ENCODE data around the gene PLPPR3.
"Not testable (repeated sequence)": the region's sequence is repeated elsewhere in the genome, so short reads cannot be mapped to it uniquely, and the experiment has no call there.

The PLPPR3 gene

DNA sequence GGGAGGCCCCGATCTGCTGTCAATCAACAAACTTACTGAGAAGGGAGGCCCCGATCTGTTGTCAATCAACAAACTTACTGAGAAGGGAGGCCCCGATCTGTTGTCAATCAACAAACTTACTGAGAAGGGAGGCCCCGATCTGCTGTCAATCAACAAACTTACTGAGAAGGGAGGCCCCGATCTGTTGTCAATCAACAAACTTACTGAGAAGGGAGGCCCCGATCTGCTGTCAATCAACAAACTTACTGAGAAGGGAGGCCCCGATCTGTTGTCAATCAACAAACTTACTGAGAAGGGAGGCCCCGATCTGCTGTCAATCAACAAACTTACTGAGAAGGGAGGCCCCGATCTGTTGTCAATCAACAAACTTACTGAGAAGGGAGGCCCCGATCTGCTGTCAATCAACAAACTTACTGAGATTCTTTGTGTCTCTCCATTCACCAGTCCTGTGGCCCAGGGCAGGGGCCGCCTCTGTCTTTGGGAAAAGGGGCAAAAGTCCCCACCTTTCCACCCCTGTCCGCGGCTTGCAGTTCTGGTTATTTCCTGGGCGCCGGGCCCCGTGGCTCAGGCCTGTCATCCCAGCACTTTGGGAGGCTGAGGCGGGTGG, 32.0 kb upstream of the PLPPR3 start:
- in situ Hi-C loops (cut with MboI; ENCODE audit: low sequenced_read_pairs) = not testable (repeated sequence)

DNA sequence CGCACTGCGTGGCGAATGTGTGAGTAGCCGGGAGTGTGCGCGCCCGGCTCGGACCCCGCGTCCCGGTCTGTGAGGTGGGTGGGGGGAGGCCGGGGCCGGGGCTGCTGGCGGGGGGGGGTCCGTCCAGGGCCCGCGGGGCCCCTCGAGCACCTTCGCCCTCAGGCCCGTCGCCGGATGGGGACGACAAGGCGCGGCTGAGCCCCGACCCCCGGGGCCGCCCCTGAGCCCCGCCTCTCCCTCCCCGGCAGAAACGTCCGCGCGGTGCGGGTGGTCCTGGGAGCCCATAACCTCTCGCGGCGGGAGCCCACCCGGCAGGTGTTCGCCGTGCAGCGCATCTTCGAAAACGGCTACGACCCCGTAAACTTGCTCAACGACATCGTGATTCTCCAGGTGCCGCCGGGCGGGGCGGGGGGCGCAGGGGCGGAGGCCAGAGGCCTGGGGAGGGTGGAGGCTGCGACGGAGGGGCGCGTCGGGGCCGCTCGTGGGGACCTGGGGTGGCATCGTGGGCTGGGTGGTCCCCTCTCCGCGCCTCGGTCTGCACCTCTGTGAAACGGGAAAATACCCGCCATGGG, 31.3 kb upstream of the PLPPR3 start:
- in situ Hi-C loops (cut with MboI; ENCODE audit: low sequenced_read_pairs) = no loop called here

DNA sequence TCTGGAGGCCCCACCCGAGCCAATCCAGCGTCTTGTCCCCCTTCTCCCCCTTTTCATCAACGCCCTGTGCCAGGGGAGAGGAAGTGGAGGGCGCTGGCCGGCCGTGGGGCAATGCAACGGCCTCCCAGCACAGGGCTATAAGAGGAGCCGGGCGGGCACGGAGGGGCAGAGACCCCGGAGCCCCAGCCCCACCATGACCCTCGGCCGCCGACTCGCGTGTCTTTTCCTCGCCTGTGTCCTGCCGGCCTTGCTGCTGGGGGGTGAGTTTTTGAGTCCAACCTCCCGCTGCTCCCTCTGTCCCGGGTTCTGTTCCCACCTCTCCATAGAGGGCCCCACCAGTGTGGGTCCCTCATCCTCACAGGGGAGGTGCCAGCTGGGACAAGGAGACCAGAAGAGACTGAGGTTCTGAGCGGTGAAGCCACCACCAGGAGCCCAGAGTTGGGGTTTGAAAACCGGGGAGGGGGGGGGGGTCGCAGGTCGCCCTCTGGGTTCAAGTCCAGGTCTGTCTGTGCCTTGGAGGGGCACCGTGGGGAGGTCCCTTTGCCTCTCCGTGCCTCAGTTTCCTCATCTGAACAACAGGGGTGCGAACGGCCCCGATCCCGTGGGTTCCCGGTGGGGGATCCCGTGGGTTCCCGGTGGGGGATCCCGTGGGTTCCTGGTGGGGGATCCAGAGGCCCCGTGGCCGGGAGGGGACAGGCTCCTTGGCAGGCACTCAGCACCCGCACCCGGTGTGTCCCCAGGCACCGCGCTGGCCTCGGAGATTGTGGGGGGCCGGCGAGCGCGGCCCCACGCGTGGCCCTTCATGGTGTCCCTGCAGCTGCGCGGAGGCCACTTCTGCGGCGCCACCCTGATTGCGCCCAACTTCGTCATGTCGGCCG, 30.6 kb upstream of the PLPPR3 start, which contains the start of gene ELANE:
Gene ELANE (plus strand): TSS at position 168 of the 878 bp plus-strand sequence. CDS start 26 bp downstream, at position 194.
- in situ Hi-C loops (cut with MboI; ENCODE audit: low sequenced_read_pairs) = no loop called here

DNA sequence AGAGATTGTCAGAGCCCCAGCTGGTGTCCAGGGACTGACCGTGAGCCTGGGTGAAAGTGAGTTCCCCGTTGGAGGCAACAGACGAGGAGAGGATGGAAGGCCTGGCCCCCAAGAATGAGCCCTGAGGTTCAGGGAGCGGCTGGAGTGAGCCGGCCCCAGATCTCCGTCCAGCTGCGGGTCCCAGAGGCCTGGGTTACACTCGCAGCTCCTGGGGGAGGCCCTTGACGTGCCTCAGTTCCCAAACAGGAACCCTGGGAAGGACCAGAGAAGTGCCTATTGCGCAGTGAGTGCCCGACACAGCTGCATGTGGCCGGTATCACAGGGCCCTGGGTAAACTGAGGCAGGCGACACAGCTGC, 29.2 kb upstream of the PLPPR3 start:
- in situ Hi-C loops (cut with MboI; ENCODE audit: low sequenced_read_pairs) = no loop called here

DNA sequence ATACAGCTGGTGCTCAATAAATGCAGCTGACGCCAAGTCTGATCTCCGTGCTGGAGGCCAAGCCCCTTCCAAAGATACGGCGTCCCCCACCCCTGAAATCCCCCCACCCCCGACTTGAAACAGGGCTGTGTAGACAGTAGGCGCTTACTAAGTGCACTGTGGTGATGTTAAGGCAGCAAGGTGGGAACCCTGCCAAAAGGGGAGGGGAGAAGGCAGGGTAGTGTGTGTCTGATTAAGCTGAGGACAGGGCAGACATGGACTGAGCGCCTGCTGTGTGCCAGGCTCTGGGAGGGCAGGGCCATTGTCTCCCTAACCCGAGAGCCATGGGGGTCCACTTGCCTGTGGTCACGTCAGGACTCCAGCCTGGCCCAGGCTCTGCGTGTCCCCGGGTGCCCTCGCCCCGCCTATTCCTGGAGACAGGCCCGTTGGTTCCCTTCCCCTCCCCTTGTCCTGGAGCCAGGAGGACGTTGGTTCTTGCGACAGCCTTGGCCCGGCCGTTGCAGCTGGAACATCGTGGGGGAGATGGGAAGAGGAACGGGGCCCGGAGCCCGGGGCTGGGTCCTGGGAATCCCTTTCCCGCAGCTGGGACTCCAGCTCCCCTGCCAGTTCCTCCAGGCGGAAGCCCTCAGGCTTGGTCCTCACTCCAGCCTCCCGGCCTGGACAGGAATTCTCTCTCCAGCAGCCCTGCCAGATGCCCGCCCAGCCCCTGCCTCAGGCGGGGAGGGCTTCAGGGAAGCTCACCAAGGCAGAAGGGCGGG, 28.6 kb upstream of the PLPPR3 start:
- in situ Hi-C loops (cut with MboI; ENCODE audit: low sequenced_read_pairs) = no loop called here

DNA sequence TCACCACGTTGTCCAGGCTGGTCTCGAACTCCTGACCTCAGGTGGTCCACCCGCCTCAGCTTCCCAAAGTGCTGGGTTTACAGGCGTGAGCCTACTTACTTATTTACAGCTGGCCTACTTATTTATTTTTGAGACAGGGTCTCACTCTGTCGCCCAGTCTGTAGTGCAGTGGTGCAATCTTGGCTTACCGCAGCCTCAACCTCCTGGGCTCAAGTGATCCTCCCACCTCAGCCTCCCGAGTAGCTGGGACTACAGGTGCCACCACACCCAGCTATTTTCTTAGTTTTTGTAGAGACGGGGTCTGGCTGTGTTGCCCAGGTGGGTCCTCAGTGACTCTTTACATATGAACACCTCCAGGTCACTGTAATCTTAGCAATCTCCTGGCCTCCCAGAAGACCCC, 27.4 kb upstream of the PLPPR3 start:
- in situ Hi-C loops (cut with MboI; ENCODE audit: low sequenced_read_pairs) = not testable (repeated sequence)

DNA sequence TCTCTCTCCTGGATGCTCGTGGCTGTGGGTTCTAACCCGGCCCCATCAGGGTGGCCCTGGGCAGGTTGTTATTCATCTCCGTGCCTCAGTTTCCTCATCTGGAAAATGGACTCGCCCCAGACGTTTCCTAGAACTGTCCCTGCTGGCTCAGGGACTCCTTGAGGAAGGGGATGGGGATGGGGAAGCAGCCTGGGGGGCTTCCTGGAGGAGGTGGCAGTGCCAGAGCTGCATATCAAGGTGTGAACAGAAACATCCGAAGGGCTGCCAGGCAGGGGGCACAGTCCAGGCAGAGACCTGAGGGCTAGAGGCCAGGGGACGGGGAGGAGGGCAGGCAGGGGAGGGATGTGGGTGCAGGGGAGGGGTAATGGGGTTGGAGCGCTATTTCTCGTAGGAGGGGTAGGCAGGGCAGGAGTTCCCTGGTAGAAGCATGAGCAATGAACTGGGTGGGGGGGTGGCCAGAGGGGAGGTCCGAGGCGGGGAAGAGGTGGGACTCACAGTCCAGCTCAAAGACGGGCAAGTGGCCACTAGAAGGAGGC, 26.7 kb upstream of the PLPPR3 start:
- in situ Hi-C loops (cut with MboI; ENCODE audit: low sequenced_read_pairs) = no loop called here

DNA sequence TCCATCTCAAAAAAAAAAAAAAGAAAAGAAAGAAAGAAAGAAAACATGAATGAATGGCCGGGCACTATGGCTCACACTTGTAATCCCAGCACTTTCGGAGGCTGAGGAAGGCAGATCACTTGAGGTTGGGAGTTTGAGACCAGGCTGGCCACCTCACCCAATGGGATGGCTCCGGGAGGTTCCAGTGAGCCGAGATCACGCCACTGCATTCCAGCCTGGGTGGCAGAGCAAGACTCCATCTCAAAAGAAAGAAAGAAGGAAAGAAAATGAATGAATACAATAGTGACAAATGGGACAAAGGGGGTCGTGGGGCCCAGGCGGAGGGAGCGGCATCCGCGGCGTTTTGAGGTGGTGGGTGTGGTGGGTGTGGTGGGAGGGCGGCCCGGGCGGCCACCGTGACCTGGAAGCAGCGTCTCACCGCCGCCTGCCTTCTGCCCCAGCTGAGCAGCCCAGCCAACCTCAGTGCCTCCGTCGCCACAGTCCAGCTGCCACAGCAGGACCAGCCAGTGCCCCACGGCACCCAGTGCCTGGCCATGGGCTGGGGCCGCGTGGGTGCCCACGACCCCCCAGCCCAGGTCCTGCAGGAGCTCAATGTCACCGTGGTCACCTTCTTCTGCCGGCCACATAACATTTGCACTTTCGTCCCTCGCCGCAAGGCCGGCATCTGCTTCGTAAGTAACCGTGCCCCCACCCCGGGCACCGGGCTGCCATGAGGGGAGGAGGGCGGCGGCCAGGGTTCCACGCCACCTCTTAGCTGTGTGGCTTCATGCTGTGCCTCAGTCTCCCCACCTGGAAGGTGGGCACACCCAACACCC, 24.2 kb upstream of the PLPPR3 start:
- in situ Hi-C loops (cut with MboI; ENCODE audit: low sequenced_read_pairs) = no loop called here

DNA sequence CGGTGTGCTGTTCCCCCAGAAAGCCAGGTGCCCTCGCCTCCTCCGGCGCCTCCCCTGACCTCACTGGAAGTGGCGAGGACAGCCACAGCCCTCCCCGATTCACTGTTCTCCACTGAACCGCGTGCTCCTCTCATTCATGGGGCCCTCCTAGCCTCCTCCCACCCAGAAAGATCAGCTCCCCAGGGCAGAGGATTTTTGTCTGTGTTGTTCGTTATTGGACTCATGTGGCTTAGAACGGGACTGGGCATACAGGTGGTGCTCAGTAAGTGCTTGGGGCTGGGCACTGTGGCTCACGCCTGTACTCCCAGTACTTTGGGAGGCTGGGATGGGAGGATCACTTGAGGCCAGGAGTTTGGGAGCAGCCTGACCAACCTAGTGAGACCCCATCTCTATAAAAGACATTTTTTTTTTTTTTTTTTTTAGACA, 22.8 kb upstream of the PLPPR3 start:
- in situ Hi-C loops (cut with MboI; ENCODE audit: low sequenced_read_pairs) = no loop called here

DNA sequence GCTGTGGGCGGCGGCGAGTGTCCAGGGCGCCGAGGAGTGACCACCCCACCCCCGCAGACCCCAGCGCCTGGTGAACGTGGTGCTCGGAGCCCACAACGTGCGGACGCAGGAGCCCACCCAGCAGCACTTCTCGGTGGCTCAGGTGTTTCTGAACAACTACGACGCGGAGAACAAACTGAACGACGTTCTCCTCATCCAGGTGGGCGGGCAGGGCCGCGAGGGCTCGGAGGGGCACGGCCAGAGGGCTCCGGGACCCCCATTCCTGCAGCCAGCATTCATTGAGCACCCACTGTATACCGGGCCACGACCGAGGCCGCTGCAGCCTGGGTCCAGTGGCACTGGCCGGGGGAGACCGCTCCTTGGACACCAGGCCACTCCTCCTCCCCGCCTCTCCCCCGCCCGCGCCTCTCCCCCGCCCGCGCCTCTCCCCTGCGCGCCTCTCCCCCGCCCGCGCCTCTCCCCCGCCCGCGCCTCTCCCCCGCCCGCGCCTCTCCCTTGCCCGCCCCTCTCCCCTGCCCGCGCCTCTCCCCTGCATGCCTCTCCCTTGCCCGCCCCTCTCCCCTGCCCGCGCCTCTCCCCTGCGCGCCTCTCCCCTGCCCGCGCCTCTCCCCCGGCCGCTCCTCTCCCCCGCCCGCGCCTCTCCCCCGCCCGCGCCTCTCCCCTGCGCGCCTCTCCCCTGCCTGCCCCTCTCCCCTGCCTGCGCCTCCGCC, 22.2 kb upstream of the PLPPR3 start:
- in situ Hi-C loops (cut with MboI; ENCODE audit: low sequenced_read_pairs) = no loop called here

DNA sequence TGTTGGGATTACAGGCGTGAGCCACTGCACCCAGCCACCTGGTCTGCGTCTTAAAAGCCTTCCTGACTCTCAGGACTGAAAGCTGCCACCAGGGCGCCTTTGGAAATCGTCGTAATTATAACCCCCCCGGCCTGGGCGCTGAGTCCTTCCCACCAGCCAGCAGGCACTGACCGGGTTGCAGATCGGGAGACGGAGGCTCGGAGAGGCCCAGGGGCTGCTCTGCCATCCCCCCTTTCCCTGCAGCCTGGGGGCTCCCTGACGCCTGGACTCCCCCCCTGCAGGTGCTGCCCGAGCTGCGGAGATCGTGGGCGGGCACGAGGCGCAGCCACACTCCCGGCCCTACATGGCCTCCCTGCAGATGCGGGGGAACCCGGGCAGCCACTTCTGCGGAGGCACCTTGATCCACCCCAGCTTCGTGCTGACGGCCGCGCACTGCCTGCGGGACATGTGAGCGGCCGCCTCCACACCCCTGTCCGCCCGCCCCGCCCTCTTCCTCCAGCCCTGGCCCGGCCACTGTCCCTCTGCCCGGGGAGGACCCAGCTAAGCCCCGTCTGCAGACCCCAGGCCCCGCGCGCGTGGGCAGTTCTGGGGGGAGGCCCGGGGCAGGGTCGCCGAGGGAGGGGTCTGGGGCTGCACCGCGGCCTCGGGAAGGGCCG, 21.6 kb upstream of the PLPPR3 start:
- in situ Hi-C loops (cut with MboI; ENCODE audit: low sequenced_read_pairs) = no loop called here

DNA sequence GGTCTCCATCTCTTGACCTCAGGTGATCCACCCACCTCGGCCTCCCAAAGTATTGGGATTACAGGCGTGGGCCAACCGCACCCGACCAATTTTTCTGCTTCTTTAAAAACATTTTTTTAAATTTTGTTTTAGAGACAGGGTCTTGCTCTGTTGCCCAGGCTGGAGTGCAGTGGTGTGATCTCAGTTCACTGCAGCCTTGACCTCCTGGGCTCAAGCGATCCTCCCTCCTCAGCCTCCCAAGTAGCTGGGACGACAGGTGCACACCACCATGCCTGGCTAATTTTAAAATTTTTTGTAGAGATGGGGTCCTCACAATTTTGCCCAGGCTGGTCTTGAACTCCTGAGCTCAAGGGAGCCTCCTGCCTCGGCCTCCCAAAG, 21.0 kb upstream of the PLPPR3 start:
- in situ Hi-C loops (cut with MboI; ENCODE audit: low sequenced_read_pairs) = not testable (repeated sequence)

DNA sequence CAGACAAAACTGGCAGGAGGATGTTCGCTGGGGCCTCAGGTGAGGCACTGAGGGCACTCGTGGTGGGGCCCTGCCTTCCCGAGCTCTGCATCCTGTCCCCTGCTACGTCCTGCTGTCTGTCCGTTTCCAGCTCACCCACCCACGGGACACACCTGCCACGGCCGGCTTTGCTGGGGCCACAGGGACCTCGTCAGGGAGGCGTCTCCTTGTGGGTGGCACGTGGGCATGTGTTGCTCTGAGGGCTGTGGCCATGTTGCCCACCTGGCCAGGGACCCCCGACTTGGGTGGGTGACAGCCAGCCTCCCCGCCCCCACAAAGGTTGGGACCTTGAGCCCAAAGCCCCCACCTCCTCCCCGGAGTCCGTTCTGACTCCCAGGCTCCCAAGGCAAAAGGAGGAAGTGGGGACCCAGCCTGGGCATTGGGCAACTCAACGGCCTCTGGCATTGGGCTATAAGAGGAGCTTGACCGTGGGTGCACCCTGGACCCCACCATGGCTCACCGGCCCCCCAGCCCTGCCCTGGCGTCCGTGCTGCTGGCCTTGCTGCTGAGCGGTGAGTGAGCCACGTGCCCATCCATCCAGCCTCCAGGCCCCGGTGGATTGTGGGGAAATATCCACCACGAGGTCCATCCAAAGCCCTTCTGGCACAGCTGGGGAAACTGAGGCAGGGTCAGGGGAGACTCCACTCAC, 18.9 kb upstream of the PLPPR3 start, which contains the start of gene PRTN3:
Gene PRTN3 (plus strand): TSS at position 481 of the 688 bp plus-strand sequence. CDS start 10 bp downstream, at position 491.
- in situ Hi-C loops (cut with MboI; ENCODE audit: low sequenced_read_pairs) = no loop called here

DNA sequence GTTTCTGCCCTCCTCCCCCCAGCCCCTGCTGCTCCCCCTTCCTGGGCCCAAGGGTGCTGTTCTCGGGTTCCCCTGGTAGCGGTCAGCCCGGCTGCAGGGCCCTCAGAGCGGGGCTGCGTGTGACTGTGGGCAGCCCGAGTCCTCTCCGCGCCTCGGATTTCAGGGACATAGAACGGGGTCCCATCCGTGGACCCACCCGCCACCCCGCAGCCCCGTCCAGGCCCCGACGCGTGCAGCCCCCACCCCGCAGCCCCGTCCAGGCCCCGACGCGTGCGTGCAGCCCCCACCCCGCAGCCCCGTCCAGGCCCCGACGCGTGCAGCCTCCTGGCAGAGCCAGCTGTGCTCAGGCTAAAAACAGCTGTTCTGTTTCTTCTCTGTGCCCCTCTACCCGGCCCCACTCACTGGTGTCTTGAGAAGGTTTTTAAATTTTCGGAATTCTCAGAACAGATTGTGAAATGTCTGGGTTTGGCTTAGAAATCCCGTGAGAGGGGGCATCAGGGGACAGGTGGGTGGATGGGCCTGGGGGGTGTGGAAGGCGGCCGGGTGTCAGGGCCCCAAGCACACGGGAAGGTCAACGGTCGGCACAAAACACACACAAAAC, 13.6 kb upstream of the PLPPR3 start:
- in situ Hi-C loops (cut with MboI; ENCODE audit: low sequenced_read_pairs) = no loop called here

DNA sequence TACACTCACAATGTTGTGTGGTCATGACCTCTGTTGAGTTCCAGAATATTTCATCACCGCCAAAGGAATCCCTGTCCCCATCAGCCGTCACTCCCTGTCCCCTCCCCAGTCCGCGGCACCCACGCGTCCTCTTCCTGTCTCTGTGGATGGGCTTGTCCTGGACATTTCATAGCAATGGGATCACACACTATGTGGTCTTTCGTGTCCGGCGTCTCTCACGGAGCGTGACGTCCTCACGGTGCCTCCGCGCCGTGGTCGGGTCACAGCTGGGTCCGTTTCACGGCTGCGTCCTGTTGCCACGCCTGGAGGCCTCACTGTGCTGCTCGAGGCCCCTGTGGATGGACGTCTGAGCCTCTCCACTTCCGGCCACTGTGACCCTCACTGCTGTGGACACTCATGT, 12.5 kb upstream of the PLPPR3 start:
- in situ Hi-C loops (cut with MboI; ENCODE audit: low sequenced_read_pairs) = no loop called here

DNA sequence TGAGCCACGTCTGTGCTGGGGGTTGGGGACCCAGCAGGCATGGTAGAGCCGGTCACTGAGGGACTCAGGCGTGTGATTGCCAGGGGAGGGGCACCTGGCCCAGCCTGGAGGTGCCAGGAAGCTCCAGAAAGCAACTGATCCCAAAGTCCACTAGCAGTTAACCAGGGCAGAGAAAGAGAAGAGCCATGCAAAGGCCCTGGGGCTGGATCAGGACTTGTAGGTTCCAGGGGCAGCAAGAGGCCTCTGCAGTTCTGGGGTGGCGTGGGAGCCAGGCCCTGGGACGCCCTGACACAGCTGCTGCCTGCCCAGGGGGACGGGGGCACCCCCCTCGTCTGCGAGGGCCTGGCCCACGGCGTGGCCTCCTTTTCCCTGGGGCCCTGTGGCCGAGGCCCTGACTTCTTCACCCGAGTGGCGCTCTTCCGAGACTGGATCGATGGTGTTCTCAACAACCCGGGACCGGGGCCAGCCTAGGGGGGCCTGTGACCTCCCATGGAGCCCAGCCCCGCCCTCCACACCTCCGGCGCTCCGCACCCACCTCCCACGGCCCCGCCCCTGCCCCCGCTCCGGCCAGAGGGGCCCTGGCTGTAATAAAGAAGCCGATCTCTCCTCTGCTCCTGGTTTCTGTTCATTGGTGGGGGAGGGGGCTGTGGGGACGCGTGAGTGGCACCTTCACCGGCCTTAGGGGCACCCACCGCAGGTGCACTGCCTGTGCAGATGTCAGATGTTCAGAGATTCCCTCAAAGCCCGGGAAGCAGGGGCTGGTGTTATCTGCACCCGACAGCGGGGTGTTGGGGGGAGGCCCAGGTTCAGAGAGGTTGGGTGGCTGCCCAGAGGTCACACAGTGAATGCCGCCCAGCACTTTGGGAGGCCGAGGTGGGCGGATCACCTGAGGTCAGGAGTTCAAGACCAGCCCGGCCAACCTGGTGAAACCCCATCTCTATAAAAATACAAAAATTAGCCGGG, 9.9 kb upstream of the PLPPR3 start:
- in situ Hi-C loops (cut with MboI; ENCODE audit: low sequenced_read_pairs) = no loop called here

Measured in HL-60/S4 (cell line).